ENCODE data around the gene ANKFN1.

The ANKFN1 gene

GRCh38 chr17:56449176-56449575 is 295.9 kb downstream of the ANKFN1 start:
- DNase-seq: no peak

DNA sequence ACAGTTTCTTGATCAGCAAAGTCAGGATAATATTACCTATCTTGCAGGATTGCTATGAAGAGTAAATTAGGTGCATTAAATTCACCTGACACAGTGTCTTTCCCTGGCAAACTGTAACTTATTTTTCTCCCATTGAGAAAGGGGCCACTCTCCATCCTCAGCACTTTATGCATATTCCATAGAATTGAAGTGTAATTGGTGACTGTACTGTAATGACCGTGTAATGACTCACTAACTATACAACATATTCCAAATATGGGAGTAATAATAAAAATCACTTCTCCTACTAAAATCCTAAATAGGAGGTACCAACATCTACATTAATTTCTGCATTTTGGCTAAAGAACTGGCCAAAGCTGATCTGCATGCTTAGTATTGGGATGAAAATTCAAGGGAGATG is 298.4 kb downstream of the ANKFN1 start:
- DNase-seq: no peak

- DNase-seq: no peak
Measured at GRCh38 chr17:56452461-56452860, 299.2 kb downstream of the ANKFN1 start.

DNA sequence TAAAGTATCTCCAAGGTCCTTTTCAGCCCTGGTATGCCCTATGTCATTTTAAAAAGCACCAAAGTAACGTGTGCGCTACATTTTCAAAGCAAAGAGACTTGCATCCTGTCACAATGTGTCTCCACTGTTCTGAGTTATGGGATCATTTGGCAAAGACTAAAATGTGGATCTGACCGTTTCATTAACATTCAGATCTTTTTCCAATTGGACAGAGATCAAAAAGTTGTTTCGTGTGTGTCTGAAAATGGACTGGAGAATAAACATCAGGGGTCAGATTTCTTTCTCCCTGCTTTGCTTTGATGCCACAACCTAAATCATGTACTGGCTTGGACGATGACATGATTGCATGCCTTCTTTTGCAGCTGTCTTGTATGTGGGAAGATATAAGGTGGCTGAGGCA is 304.2 kb downstream of the ANKFN1 start:
- no peak for DNase-seq

DNA sequence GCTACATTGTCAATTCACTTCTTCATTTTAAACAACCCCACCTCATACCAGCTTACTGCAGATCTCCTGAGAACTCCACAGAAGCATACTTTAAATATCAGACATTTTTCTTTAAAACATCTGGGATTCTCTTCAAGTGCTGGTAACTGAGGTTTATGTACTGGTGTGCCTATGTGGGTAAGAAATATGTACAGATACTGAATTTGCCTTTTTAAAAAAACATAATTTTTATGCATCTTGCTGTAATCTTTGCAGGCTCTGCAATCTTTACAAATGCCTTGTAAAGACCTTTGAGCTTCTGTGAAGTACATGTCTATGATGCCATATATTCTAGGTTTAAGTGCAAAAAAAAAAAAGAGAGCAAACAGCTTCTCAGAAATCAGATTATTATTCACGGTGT is 312.6 kb downstream of the ANKFN1 start:
- no peak for DNase-seq

DNA sequence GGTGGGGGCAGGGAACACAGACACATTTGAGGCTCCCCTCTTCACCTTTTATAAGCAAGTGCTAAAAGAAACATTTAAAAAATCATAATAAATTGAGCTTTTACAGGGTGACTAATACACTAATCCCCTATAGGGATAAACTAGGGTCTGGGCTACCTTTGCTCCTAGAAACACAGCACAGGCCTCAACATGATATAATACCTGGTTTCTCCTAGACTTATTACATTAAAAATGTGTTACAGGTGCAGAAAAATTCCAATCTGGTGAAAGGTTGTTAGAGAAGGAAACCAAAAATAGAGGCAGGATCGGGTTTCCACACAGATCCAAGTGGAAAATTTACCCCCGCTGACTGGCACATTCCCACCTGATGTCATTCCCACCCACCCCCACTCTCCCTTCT is 315.6 kb downstream of the ANKFN1 start:
- no peak for DNase-seq

DNA sequence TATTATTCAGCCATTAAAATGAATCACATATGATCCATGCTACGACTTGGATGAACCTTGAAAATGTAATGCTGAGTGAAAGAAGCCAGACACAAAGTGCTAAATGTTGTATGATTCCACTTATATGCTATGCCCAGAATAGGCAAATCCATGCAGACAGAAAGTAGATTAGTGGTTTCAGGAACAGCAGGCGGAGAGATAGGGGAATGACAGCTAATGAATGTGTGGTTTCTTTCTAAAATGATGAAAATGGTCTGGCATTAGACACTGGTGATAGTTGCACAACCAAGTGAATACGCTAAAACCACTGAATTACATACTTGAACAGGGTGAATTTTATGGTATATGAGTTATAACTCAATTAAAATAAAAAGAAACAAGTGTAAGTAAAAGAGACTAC is 318.4 kb downstream of the ANKFN1 start:
- no peak for DNase-seq

DNA sequence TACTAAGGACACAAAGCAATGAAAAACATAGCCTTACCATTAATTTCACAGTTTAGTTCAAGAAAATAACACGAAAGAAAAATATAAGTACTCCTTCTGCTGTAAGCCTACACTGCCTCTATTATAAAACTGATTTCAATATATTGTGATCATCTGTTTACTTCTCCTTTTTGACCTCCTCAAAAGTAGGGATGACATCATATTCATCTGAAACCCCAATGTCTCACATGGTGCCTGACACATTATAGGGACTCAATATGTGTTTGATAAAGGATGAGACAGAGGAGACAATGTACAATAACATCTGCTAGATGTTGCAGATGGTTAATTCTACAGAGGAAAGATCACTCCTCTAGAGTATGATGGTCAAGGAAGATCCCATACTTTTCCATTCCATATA is 321.8 kb downstream of the ANKFN1 start:
- DNase-seq: no peak

DNA sequence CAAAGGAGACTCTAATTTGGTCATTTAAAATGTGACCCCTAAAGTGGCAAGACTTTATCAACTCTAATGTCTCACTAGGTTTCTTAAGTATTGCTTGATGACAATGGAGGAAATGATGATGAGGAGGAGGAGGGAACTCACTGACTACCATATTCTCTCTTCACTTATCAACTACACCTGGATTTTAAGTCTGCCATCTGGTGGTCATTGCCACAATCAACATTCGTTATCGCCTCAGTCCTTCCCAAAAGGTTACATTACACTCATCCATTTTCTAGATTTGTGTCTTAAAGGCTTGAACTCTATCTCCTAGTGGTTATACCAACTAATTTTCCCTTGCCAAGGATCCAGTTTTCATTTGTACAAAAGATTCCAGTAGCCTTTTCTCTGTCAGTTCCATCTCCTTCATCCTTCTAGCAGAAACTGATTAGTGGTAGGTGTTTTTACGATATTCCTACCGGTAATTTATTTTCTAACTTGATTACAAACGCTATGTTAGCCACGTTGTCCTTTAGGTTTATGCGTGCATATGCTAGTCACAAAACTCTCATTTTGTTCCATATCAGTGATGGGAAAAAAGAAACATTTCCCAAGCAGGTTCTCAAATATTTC is 325.7 kb downstream of the ANKFN1 start:
- no peak for DNase-seq

DNA sequence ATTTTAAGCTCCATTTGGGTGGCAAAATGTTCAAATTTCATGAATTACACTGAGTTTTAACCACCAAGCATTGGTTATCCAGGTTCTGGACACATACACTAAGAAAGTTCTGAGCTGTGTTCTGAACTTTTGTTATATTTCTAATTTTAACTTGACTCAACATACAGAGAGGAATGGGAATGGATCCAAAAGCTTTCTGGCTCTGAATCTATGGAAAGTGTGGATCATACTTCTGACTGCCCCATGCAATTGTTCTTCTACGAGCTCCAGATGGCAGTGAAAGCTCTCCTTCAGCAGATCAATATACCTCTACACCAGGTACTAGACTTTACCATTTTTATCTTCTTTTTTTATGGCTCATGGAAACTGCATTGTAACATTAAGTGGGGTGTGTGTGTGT is 327.2 kb downstream of the ANKFN1 start:
- DNase-seq: no peak

DNA sequence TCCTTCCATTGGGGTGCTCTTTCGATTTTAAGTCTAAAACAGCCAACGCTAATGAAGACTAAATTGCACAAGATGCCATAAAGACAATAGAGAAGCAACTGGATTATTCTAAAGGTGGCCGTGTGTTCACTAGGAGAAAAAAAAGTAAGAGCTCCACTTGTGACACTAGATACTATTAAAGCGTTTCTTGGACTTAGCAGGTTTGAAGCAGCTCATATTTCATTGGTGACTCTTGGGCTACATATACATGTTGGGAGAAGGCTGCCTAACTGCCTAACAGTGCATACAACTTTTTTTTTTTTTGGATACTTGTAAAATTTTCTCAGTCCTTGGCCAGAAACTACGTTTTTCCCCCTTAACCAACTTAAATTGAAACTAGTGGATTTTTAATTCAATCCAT is 328.4 kb downstream of the ANKFN1 start:
- DNase-seq: no peak

DNA sequence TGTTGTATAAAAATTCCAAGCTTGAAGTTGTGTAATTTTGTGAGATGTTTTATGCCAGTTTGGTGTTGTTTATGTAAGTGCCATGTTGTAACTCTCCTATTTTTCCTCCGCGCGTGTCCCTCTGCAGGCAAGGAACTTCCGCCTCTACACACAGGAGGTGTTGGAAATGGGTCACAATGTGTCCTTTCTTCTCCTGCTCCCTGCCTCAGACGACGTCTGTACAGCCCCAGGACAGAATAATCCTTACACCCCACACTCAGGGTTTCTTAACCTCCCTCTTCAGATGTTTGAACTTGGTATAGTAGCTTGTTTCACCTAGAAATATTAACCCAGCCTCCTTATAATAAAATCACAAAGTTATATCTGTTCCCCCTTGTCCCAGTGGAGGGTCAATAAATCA is 329.0 kb downstream of the ANKFN1 start:
- no peak for DNase-seq

- no peak for DNase-seq
Measured at GRCh38 chr17:56486732-56487131, 333.5 kb downstream of the ANKFN1 start.

GRCh38 chr17:56488800-56489199 is 335.5 kb downstream of the ANKFN1 start:
- no peak for DNase-seq

- DNase-seq: no peak
Measured at GRCh38 chr17:56489980-56490379, 336.7 kb downstream of the ANKFN1 start.

GRCh38 chr17:56495556-56495955 is 342.3 kb downstream of the ANKFN1 start:
- no peak for DNase-seq

- no peak for DNase-seq
Measured at GRCh38 chr17:56497132-56497531, 343.9 kb downstream of the ANKFN1 start.

- DNase-seq: no peak
Measured at GRCh38 chr17:56499799-56500388, 346.6 kb downstream of the ANKFN1 start.

DNA sequence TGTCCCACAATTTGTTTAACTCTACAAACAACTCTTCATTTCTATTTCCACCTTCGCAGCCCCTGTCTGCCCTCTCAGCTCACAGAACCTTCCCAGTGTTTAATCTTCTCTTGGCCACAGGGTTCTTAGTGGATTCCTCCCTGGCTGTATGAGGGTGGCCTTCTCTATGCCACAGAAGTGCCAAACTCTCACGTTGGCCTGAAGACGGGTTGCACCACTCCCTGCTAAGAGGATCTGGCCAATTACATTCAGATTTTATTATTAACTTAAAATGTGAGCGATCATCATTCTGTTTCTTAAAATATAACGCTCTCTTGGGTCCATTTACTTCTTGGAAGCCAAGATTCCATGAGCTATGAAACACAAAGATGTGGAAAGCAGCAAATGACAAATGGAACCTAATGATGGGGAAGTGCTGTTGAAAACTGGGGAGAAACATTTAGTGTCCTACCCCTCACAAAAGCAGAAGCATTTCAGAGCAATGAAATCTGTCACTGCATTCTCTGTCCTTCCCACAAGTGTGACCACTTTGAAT is 348.9 kb downstream of the ANKFN1 start:
- DNase-seq: no peak

DNA sequence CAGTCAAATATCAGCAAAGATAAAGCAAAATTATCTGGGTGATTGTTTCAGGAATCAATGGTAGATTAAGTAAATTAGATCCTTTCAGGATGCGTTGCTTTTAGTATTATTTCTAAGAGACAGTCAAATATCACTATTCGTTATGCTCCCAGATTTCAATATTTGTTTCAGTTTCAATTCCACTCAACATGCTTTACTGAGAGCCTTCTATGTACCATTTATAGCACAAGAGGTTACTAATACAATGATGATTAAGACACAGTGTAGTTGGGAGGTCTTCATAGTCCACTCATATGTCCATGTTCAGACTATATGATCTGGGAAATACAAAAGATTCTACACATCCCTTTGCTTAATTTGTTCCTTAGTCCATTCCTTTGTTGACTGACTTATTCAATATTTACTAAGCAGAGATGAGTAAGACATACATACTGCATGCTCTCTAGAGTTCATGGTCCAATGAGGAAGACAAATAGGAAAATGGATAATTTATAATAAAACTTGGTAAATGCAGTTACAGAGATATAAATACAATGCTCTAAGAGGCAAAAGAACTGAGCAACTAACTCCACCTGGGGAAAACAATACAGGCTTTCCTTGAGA is 352.0 kb downstream of the ANKFN1 start:
- DNase-seq: no peak

DNA sequence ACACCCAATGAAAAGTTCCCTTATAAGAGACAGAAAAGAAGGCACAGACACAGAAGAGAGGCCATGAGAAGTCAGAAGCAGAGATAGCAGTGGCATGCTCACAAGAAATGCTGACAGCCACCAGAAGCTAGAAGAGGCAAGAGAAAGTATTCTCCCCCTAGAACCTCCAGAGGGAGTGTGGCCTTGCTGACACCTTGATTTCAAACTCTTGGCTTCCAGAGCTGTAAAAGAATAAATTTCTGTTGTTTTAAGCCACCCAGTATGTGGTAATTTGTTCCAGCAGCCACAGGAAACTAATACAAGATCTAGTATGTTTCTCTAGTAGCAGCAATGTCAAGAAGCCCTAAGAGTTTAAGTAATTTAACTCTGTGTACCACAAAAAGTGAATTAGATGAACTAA is 353.1 kb downstream of the ANKFN1 start:
- DNase-seq: no peak

- no peak for DNase-seq
Measured at GRCh38 chr17:56510554-56511342, 357.5 kb downstream of the ANKFN1 start.

GRCh38 chr17:56514264-56514663 is 361.0 kb downstream of the ANKFN1 start:
- no peak for DNase-seq

GRCh38 chr17:56514899-56515298 is 361.6 kb downstream of the ANKFN1 start:
- no peak for DNase-seq

All from stimulated activated naive CD4-positive, alpha-beta T cell treated with Interleukin-2 at 50 U/mL for 16 hours (primary cell).